ENCODE measurements around the gene DRC7. TPM values are rescaled to one million over a fixed set of nuclear protein-coding genes. Genes with fewer than 3 reads are reported as not detected.

Gene DRC7
- total RNA-seq, 8 experiments from 2014 or later: 0.49 to 7.4 (median 0.63) TPM; not detected in 1

DNA sequence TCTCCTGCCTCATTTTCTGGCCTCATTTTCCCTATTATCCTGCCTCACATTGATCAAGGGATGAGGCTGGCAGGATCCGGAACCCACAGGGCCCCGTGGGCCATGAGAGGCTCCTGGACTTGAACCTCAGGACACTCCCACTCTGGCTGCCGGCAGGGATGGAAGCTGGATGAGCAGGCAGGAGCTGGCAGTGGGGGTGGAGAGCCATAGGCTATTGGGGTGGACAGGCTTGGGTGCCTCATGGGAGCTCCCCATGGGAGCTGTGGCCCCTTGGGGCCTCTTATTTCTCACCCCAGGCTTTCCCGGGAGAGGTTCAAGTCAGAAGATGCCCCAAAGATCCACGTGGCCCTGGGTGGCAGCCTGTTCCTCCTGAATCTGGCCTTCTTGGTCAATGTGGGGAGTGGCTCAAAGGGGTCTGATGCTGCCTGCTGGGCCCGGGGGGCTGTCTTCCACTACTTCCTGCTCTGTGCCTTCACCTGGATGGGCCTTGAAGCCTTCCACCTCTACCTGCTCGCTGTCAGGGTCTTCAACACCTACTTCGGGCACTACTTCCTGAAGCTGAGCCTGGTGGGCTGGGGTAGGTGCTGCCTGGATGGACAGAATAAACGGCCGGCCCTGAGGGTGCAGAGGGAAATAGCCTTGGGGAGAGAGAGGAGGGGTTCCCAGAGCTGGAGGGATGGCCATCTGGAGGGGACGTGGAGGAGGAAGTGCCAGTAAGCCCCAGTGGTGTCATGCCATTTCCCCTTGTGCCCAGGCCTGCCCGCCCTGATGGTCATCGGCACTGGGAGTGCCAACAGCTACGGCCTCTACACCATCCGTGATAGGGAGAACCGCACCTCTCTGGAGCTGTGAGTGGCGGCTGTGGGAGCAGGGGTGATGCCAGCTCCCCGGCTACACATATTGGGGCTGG lies 10.7 kb upstream of the DRC7 start:
- H3K27ac ChIP-seq: no peak overlapping the region
- in situ Hi-C loops (cut with MboI; ENCODE audit: low pct_unique_long_range_greater_than_20kb in 2 of 9, low sequenced_read_pairs in 9 of 9, unreplicated experiment in 9 of 9): no loop called here
- no peak overlapping the region for H3K4me3 ChIP-seq
- ATAC-seq (replicated peaks in 6 of 8): no peak
- WGBS, 10 experiments: 57 to 100% (median 80%) methylated on average over 1 to 8 of the region's 18 CpGs; no CpG with 5 or more reads in 1 of the 10 experiments
- peaks cover 7 to 32% of the 10 kb centered on the region in 2 donors for H3K4me1 ChIP-seq (replicated peaks in 1 of 2)

DNA sequence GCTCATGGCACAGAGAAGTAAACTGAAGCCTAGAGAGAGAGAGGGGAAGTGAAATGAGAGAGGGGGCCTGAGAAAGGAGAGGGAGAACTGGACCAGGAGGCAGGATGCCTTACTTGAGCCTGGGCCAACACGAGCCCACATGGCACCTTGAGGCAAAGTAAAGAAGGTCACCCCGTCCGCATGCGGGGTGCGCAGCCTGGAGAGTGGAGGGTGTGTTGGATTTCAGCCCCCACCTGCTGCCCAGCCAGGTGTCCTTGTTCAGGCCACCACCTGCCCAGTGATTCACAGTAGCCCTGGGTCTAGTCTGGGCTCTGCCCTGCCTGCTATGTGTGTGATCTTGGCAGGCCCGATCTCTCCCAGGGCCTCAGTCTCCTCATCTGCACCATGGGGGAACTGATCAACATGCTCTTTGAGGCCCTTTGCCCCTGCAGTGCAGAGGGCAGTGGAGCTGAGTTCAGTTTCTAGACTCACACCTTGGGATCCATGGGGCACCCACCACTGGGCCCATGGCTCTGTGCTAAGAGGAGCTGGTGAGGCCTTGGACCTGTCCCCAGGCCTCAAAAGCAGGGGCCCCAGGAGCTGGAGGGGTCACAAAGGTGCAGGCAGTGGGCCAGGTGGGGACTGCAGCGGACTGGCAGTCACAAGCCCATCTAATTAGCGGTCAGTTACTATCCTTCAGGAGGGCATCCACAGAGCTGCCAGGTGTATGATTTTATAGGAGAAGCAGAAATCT lies 9.8 kb upstream of the DRC7 start:
- WGBS, 10 experiments: 58 to 100% (median 93%) methylated on average over 1 to 7 of the region's 8 CpGs; no CpG with 5 or more reads in 3 of the 10 experiments
- in situ Hi-C loops (cut with MboI; ENCODE audit: low pct_unique_long_range_greater_than_20kb in 2 of 9, low sequenced_read_pairs in 9 of 9, unreplicated experiment in 9 of 9): no loop called here
- no peak for ATAC-seq (replicated peaks in 6 of 8)
- Histone ChIP-seq H3K27ac (no peak overlapping the region), H3K4me3 (no peak overlapping the region), H3K4me1 (replicated peaks in 1 of 2) (peaks cover 16 to 32% of the 10 kb centered on the region in 2 donors)

DNA sequence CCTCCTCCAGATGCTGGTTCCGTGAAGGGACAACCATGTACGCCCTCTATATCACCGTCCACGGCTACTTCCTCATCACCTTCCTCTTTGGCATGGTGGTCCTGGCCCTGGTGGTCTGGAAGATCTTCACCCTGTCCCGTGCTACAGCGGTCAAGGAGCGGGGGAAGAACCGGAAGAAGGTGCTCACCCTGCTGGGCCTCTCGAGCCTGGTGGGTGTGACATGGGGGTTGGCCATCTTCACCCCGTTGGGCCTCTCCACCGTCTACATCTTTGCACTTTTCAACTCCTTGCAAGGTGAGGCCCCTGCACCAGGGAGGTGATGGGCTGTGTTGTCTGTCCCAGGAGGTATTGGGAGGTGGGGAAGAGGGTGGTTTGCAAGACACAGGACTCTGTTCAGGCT lies 9.0 kb upstream of the DRC7 start:
- ATAC-seq (replicated peaks in 6 of 8): no peak
- in situ Hi-C loops (cut with MboI; ENCODE audit: low pct_unique_long_range_greater_than_20kb in 2 of 9, low sequenced_read_pairs in 9 of 9, unreplicated experiment in 9 of 9): no loop called here
- Histone ChIP-seq H3K4me3 (no peak overlapping the region), H3K27ac (no peak overlapping the region), H3K4me1 (replicated peaks in 1 of 2) (peaks cover 15 to 28% of the 10 kb centered on the region in 2 donors)
- WGBS, 10 experiments: 47 to 100% (median 86%) methylated on average over 1 to 10 of the region's 11 CpGs; no CpG with 5 or more reads in 5 of the 10 experiments

DNA sequence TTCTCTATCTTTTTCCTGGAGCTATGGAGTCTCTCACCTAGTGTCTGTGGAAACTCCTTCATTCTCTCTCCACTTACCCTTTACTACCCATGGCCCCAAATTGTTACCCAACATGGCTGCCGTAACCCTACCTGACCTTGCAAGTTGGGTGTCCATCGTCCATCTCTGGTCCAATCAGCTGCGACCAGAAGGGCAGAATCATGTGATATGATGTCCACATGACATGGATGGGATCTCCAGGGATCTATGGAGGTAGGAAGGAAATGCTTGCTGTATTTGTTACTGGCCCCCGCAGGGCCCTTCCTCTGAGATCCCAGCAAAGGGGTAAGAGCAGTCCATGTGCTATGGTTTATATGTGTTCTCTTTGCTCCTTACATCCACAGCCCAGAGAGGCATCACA lies 8.0 kb upstream of the DRC7 start:
- in situ Hi-C loops (cut with MboI; ENCODE audit: low pct_unique_long_range_greater_than_20kb in 2 of 9, low sequenced_read_pairs in 9 of 9, unreplicated experiment in 9 of 9): no loop called here
- Histone ChIP-seq H3K4me3 (no peak overlapping the region), H3K4me1 (replicated peaks in 1 of 2) (peaks cover 15 to 22% of the 10 kb centered on the region in 2 donors), H3K27ac (no peak overlapping the region)
- 61 to 100% (median 87%) methylated on average over 1 to 4 of the region's 4 CpGs; no CpG with 5 or more reads in 4 of the 10 experiments for WGBS, 10 experiments
- ATAC-seq (replicated peaks in 6 of 8): no peak

DNA sequence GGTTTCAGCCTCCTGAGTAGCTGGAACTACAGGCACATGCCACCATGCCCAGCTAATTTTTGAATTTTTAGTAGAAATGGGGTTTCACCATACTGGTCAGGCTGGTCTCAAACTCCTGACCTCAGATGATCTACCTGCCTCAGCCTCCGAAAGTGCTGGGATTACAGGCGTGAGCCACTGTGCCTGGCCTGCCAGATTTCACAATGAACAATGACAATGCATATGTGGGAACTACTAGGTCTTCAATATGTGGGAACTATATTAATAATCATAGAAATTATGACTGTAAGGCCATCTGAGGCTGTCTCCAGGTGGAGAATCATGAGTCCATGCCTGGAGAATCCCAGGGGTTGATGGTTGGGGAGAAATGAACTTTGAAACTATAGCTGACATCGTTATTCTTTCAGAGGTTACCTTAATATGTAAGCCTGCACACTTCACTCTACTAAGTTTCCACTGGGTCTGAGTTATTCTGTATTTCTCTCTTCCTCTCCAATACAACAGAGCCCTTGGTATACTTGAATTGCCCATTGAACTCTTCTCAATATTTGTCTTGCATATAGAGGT lies 7.2 kb upstream of the DRC7 start:
- peaks cover 15 to 22% of the 10 kb centered on the region in 2 donors for H3K4me1 ChIP-seq (replicated peaks in 1 of 2)
- H3K4me3 ChIP-seq: no peak overlapping the region
- 40 to 100% (median 90%) methylated on average over 1 to 3 of the region's 3 CpGs; no CpG with 5 or more reads in 1 of the 10 experiments for WGBS, 10 experiments
- ATAC-seq (replicated peaks in 6 of 8): no peak
- in situ Hi-C loops (cut with MboI; ENCODE audit: low pct_unique_long_range_greater_than_20kb in 2 of 9, low sequenced_read_pairs in 9 of 9, unreplicated experiment in 9 of 9): no loop called here
- H3K27ac ChIP-seq: no peak overlapping the region

DNA sequence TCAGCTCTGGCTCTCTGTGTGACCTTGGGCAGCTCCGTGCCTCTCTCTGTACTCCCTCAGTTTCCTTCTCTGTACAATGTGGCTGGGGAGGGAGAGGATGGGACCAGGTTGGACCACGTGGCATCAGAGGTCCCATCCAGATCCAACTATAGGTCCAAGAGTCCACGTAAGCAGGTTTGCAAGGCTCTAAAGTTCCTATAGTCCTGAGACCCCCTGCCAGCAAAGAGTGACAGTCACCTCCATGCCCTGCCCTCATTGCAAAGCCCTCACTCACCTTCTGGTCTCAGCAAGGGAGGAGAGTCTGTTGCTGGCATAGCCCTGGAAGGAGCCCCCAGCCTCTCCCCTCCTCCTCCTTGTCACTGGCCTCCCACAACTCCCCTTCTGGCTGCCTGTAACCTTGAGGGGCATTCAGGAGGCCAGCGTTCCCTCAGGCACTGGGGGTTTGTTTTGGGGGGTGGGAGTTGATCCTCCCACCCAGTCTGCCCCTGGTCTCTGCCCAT lies 6.1 kb upstream of the DRC7 start:
- 0 to 100% (median 74%) methylated on average over 1 to 3 of the region's 4 CpGs; no CpG with 5 or more reads in 5 of the 10 experiments for WGBS, 10 experiments
- in situ Hi-C loops (cut with MboI; ENCODE audit: low pct_unique_long_range_greater_than_20kb in 2 of 9, low sequenced_read_pairs in 9 of 9, unreplicated experiment in 9 of 9): no loop called here
- Histone ChIP-seq H3K4me1 (replicated peaks in 1 of 2) (peaks cover 14 to 15% of the 10 kb centered on the region in 2 donors), H3K4me3 (no peak overlapping the region), H3K27ac (no peak overlapping the region)
- no peak for ATAC-seq (replicated peaks in 6 of 8)

DNA sequence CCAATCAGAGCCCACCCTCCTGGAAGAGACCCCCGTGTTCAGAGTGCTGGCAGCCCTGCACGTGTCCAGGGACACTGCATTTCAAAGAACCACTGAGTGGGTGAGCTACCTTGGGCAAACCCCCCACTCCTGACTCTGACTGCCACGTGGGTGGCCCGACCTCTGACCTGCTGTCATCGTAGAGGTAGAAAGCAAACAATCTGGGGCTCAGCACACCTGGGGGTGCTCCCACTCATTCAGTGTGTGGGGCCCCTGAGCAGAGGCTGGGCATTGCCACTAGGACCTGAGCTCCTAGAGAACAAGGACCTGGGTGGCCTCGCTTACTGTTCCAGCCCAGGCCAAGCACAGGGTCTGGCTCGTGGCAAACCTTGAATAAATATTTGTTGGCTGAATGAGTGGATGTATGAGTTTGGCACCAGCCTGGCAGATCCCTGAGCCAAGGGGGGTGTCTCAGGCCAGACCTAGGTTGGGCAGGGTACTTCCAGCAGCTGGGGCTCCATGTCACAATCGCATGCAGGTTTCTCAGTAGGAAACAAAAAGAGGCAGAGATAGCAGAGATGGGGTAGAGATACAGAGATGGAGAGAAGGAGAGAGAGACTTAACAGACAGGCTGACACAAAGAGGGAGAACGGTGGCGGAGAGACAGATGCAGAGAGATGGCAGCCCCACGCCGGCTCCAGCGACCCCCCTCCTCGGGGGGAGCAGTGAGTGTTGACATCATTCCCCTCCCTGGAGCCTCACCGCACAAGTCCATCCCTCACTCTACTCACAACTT lies 5.4 kb upstream of the DRC7 start:
- WGBS, 10 experiments: 20 to 57% (median 38%) methylated on average over 1 to 7 of the region's 15 CpGs; no CpG with 5 or more reads in 5 of the 10 experiments
- peak overlapping the region; percentile 6 to 14 for H3K27ac ChIP-seq
- no peak overlapping the region for H3K4me3 ChIP-seq
- in situ Hi-C loops (cut with MboI; ENCODE audit: low pct_unique_long_range_greater_than_20kb in 2 of 9, low sequenced_read_pairs in 9 of 9, unreplicated experiment in 9 of 9): no loop called here
- peaks cover 12 to 15% of the 10 kb centered on the region in 2 donors for H3K4me1 ChIP-seq (replicated peaks in 1 of 2)
- ATAC-seq (replicated peaks in 6 of 8): peak in 3 of 8 experiments; percentile 84 to 92 (median 87)

DNA sequence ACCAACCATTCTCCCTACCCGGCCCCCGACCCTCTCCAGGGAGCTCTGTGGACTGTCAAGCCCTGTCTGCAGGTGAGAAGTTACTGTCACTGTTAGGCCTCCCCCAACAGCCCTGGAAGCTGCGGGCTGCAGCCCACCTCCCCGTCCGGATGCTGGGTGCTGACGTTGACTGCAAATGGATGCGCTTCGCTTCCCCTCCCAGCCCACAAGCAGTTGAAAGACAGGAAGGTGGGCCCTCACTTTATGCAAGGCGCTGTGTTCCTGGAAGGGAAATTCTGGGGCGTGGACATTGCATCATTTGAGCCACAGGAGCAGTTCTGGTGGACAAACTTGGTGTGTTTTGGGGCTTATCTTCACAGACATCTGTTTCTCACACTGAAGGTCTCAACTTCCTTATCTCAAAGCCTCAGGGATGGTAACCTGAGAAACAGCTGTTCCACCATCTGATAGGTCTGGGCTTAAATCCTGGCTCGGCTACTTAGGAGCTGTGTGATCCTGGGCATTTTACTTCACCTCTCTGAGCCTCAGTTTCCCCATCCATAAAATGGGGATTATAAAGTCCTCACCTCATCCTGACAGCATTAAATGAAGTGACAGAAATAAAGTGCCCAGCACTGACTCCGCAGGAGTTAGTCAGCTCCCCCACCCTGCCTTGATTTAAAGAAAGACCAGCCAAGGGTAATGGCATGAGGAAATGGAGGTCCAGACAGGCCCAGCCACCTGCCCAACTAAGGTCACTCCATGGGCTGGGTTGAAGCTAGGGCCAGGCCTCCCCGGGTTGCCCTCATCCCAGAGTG lies 4.6 kb upstream of the DRC7 start:
- peak in 5 of 8 experiments; percentile 65 to 96 (median 90) for ATAC-seq (replicated peaks in 6 of 8)
- H3K4me1 ChIP-seq (replicated peaks in 1 of 2): peaks cover 15 to 16% of the 10 kb centered on the region in 2 donors
- 17 to 100% (median 80%) methylated on average over 1 to 8 of the region's 13 CpGs; no CpG with 5 or more reads in 1 of the 10 experiments for WGBS, 10 experiments
- no peak overlapping the region for H3K27ac ChIP-seq
- no peak overlapping the region for H3K4me3 ChIP-seq
- in situ Hi-C loops (cut with MboI; ENCODE audit: low pct_unique_long_range_greater_than_20kb in 2 of 9, low sequenced_read_pairs in 9 of 9, unreplicated experiment in 9 of 9): no loop called here

DNA sequence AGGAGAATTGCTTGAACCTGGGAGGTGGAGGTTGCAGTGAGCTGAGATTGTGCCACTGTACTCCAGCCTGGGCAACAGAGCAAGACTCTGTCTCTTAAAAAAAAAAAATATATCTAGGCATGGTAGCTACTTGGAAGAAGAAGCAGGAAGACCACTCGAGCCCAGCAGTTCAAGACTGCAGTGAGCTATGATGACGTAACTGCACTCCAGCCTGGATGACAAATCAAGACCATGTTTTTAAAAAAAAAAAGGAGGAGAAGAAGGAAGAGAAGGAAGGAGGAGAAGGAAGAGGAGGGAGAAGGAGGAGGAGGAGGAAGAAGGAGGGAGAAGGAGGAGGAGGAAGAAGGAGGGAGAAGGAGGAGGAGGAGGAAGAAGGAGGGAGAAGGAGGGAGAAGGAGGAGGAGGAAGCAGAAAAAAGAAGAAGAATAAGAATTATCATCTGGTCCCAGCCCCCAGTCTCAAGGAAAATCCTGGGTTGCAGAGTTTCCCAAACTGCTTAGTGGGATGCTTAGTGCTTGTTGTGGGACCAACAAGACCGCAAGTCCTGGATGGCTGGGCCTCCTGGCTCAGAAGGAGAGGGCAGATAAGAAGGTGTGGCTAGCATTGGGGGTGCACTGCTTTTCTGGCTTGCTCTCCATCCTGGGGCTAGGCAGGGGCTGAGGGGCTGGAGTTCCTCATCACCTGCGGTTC lies 3.7 kb upstream of the DRC7 start:
- ATAC-seq (replicated peaks in 6 of 8): no peak
- Histone ChIP-seq H3K4me3 (no peak overlapping the region), H3K4me1 (replicated peaks in 1 of 2) (peaks cover 15 to 16% of the 10 kb centered on the region in 2 donors), H3K27ac (no peak overlapping the region)
- in situ Hi-C loops (cut with MboI; ENCODE audit: low pct_unique_long_range_greater_than_20kb in 2 of 9, low sequenced_read_pairs in 9 of 9, unreplicated experiment in 9 of 9): no loop called here
- 24 to 90% (median 80%) methylated on average over 1 to 2 of the region's 4 CpGs; no CpG with 5 or more reads in 4 of the 10 experiments for WGBS, 10 experiments

DNA sequence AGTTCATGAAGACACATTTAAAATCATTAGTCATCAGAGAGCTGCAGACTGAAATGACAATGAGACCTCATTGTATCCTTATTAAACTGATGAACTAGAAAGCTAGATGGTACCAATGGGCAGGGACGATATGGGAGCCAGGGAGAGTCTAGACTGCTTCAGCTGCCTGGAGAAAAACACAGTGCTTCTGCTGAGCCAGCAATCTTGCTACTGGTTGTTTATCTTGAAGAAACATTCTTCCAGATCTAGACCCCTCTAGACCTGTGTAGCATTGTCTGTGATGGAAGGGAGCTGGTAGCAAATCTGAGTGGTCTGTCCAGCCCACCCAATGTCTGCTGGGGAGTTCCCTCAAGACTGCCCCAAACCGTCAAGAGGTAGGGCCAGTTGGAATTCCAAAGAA lies 2.0 kb upstream of the DRC7 start:
- in situ Hi-C loops (cut with MboI; ENCODE audit: low pct_unique_long_range_greater_than_20kb in 2 of 9, low sequenced_read_pairs in 9 of 9, unreplicated experiment in 9 of 9): no loop called here
- WGBS, 10 experiments: 0 to 80% (median 61%) methylated on average over 1 to 2 of the region's 2 CpGs; no CpG with 5 or more reads in 6 of the 10 experiments
- H3K27ac ChIP-seq: no peak overlapping the region
- peaks cover 15 to 16% of the 10 kb centered on the region in 2 donors for H3K4me1 ChIP-seq (replicated peaks in 1 of 2)
- ATAC-seq (replicated peaks in 6 of 8): no peak
- H3K4me3 ChIP-seq: no peak overlapping the region

DNA sequence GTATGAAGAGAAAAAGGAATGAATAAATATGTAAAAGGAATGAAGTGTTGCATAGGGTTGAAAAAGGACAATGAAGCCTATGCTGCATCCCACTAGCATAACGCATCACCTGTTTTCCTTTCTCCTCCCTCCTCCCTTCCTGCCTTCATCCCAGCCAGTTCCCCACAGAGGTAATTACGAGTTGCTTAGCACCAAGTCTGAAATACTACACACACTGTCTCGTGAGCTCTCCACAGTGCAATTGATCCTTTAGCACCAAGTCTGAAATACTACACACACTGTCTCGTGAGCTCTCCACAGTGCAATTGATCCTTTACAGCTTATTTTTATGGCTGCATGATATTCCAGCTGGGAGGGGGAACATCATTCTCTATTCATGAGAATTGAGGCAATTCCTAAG lies 1.1 kb upstream of the DRC7 start:
- in situ Hi-C loops (cut with MboI; ENCODE audit: low pct_unique_long_range_greater_than_20kb in 2 of 9, low sequenced_read_pairs in 9 of 9, unreplicated experiment in 9 of 9): no loop called here
- ATAC-seq (replicated peaks in 6 of 8): no peak
- H3K4me1 ChIP-seq (replicated peaks in 1 of 2): peaks cover 13 to 16% of the 10 kb centered on the region in 2 donors
- WGBS, 10 experiments: 30 to 100% (median 61%) methylated on average over 1 to 2 of the region's 4 CpGs; no CpG with 5 or more reads in 4 of the 10 experiments
- H3K27ac ChIP-seq: no peak overlapping the region
- H3K4me3 ChIP-seq: no peak overlapping the region

Measured in motor neuron (in vitro differentiated cells).